Muscle of leg (tissue), 11 donors: ENCODE measurements around the gene OST4. TPM values are rescaled to one million over a fixed set of nuclear protein-coding genes. Genes with fewer than 3 reads are reported as not detected.
A peak's percentile ranks its signal among the peaks of the same experiment; 100 is the strongest.

Source experiments
- DNase-seq: peaks from one replicate; pipeline ENCODE4 v3.0.0; 2013
- H3K27ac ChIP-seq: one replicate; pipeline ENCODE4 v1.5.1; 2013; ENCODE audit warnings: mild to moderate bottlenecking, low read length, control low read depth
- H3K27me3 ChIP-seq: one replicate; pipeline ENCODE4 v1.6.1; 2013; ENCODE audit warnings: low read length; ENCODE audit not compliant: control insufficient read depth, insufficient read depth
- H3K36me3 ChIP-seq: one replicate; pipeline ENCODE4 v1.6.1; 2013; ENCODE audit warnings: low read length; ENCODE audit not compliant: control insufficient read depth, insufficient read depth
- H3K4me1 ChIP-seq: one replicate; pipeline ENCODE4 v1.6.1; 2013; ENCODE audit warnings: low read length; ENCODE audit not compliant: control insufficient read depth, insufficient read depth
- H3K4me3 ChIP-seq: one replicate; pipeline ENCODE4 v1.5.1; 2013; ENCODE audit warnings: low read length, control low read depth
- H3K9me3 ChIP-seq: replicated peaks from 2 replicates; pipeline ENCODE4 v1.6.1; 2013; ENCODE audit warnings: low read depth, low read length; ENCODE audit not compliant: control insufficient read depth
- WGBS: methylation state at CpG from one replicate; pipeline ENCODE4 v1.1.5; 2013; ENCODE audit warnings: missing lambda C conversion rate; ENCODE audit not compliant: insufficient coverage; 5-methylcytosine and 5-hydroxymethylcytosine counted together
- polyA plus RNA-seq, 8 donors: library from polyadenylated mRNA; unstranded; fragments of 120-200 nt; gene quantifications; one replicate each; pipeline versions ENCODE4 v1.2.1 to v1.2.3, GENCODE V29; 2013; ENCODE audit warnings: inconsistent platforms in 1 of 8, low replicate concordance in 1 of 8; ENCODE audit not compliant: insufficient read length in 8 of 8, insufficient read depth in 1 of 8
- total RNA-seq: library from RNA; stranded (reverse); fragments of 120-200 nt; gene quantifications from one replicate; pipeline ENCODE4 v1.2.4, GENCODE V29; 2013

OST4 gene
- total and polyA plus RNA-seq, 9 donors: 216 to 376 (median 257) TPM

DNA sequence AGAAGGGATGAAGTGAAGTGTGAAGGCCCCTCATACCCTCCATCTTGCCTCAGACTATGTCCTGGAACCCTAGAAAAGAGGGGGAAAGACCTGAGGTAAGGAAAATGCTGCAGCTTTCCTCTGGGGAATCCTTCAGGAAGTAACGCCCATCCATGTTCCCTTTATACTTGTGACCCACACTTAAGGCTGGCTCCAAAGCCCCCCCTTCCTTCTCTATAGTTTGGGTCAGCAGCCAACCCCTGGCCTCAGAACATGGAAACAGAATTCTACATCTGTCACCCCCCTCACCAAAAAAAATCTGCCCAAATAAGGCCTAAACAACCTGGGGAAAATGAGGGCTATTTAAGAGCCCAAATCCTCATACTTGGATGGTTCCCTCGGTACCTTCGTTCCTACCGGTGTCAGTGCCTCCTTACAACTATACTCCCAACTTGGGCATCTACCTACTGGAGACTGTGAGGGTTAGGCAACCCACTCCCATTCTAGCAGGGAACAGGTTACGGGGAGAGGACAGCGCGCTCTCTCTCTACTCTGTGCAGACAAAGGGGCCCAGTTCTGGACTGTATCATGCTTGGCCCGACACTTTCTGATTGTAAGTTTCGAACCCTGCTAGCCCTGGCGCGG lies 689 bp downstream of the OST4 start:
- peak overlapping the region; percentile 75 for H3K27ac ChIP-seq
- peaks cover 26% of the 10 kb centered on the region for H3K36me3 ChIP-seq
- 4% methylated on average over 8 of the region's 11 CpGs for WGBS
- H3K9me3 ChIP-seq: no peaks in the 10 kb centered on the region
- peak overlapping the region; percentile 59 for H3K4me3 ChIP-seq
- H3K27me3 ChIP-seq: no peaks in the 10 kb centered on the region
- peaks cover 54% of the 10 kb centered on the region for H3K4me1 ChIP-seq
- DNase-seq: no peak

DNA sequence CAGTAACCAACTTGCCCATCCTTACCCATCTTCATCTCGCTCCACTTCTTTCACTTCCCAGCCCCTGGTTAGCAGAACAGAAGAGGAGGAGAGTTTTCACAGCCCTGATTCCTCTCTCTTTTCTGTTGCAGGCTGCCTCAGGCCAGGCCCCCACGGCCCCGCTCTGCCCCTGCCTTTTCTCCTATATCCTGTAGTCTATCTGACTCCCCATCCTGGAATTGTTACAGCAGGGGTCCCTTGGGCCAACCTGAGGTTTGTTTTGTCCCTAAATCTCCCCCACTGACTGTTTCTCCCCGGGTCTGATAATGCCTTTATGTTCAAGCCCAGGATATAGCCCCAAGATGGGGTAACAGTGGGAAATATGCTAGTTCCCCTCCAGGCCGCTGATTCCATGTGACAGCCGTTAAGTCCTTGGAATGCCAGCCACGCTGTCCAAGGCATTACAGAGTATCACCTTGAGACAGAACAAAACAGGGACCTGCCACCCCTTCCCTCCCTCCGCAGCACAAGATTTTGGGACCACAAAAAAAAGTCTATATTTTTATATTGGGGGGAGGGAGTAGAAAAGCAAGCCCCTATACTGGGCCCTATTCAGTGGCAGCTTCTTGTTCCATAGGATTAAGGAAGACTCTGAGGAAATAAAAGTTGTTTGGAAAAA lies 1.4 kb downstream of the OST4 start:
- DNase-seq: no peak
- H3K36me3 ChIP-seq: peaks cover 27% of the 10 kb centered on the region
- peaks cover 48% of the 10 kb centered on the region for H3K4me1 ChIP-seq
- H3K4me3 ChIP-seq: peak overlapping the region; percentile 59
- no peaks in the 10 kb centered on the region for H3K9me3 ChIP-seq
- H3K27ac ChIP-seq: no peak overlapping the region
- H3K27me3 ChIP-seq: no peaks in the 10 kb centered on the region
- 60% methylated on average over 3 of the region's 8 CpGs for WGBS

DNA sequence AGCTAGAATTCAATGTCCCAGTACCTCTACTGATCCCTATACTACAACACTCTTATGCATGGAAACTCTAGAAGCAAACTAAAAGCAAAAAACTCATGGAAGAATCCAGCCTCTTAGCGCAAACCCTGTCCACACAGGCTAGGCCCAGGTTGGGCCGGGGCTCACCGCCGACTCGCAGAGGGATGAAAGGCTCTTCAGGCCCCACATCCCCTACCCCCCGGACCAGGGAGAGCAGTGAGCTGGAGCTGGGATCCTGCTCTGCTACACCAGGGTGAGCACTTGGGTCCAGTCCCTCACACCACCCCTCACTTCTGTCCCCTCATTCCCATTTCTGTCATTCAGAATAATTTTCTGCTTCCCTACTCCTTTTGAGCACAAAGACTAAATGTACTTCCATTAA lies 2.0 kb downstream of the OST4 start:
- 95% methylated on average over 6 of the region's 6 CpGs for WGBS
- Histone ChIP-seq H3K4me1 (peaks cover 41% of the 10 kb centered on the region), H3K27me3 (no peaks in the 10 kb centered on the region), H3K9me3 (no peaks in the 10 kb centered on the region), H3K27ac (no peak overlapping the region), H3K36me3 (peaks cover 30% of the 10 kb centered on the region), H3K4me3 (no peak overlapping the region)
- DNase-seq: no peak

DNA sequence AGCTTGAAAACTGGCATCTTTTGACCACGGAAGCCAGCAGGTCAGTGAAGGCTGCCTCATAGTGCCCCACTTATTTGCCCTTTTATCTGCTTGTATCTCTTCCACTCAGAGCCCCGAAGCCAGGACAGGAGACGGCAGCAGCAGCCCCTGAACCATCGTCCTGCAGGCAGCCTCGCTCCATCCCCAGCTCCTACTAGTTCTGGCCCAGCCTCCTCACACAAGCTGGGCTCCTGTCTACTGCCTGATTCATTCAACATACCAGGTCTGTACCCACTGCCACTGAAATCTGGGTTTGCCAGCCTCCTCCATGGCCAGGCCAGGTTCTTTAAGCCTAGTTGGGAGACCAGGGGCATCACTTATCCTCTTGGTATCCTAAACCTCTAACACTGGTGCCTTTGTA lies 4.1 kb downstream of the OST4 start:
- Histone ChIP-seq H3K4me1 (peaks cover 23% of the 10 kb centered on the region), H3K27me3 (no peaks in the 10 kb centered on the region), H3K27ac (no peak overlapping the region), H3K36me3 (peaks cover 30% of the 10 kb centered on the region), H3K4me3 (no peak overlapping the region), H3K9me3 (no peaks in the 10 kb centered on the region)
- WGBS: 94% methylated on average over 4 of the region's 5 CpGs
- DNase-seq: no peak

DNA sequence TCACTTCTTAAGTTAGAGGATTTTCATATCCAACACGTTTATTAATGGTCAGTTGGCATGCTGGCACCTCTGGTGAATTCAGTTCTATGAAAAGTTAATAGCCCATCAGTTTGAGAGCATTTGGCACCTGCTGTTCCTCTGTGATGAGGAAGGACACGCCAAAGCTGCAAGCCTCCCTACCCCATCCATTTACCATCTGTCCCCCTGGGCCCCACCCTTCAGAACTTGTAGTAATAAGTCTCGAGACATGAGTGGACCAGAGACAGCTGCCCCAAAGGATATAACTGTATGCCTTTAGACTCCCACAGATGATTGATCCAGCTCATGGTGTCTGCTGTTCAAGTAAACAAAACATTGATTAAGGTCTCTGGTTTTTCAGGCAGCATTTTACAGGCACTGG lies 6.3 kb downstream of the OST4 start:
- Histone ChIP-seq H3K27me3 (no peaks in the 10 kb centered on the region), H3K4me1 (peaks cover 10% of the 10 kb centered on the region), H3K27ac (no peak overlapping the region), H3K9me3 (no peaks in the 10 kb centered on the region), H3K36me3 (peaks cover 36% of the 10 kb centered on the region), H3K4me3 (no peak overlapping the region)
- 90% methylated on average over 2 of the region's 3 CpGs for WGBS
- no peak for DNase-seq

DNA sequence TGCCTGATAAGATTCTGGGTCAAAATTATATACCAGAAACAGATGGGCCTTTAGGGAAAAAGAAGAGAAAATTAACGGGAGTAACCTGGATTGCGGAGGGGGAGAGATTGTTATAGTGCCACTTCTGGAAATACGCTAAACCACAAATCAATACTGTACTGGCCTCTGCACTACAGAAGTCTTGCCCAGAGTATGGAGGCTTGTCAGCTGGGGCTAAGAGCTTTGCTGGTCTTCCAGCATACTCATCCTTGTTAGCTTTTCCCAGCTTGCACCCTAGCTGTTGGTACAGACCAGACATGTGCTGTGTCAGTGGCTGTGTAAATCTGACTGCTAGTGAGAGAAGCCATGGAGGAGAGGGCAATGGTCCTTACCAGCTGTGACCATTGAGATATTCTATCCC lies 11.1 kb downstream of the OST4 start:
- Histone ChIP-seq H3K4me3 (no peak overlapping the region), H3K36me3 (peaks cover 57% of the 10 kb centered on the region), H3K9me3 (no peaks in the 10 kb centered on the region), H3K4me1 (no peaks in the 10 kb centered on the region), H3K27ac (no peak overlapping the region), H3K27me3 (no peaks in the 10 kb centered on the region)
- WGBS: 100% methylated on average over 1 of the region's 3 CpGs
- DNase-seq: no peak

DNA sequence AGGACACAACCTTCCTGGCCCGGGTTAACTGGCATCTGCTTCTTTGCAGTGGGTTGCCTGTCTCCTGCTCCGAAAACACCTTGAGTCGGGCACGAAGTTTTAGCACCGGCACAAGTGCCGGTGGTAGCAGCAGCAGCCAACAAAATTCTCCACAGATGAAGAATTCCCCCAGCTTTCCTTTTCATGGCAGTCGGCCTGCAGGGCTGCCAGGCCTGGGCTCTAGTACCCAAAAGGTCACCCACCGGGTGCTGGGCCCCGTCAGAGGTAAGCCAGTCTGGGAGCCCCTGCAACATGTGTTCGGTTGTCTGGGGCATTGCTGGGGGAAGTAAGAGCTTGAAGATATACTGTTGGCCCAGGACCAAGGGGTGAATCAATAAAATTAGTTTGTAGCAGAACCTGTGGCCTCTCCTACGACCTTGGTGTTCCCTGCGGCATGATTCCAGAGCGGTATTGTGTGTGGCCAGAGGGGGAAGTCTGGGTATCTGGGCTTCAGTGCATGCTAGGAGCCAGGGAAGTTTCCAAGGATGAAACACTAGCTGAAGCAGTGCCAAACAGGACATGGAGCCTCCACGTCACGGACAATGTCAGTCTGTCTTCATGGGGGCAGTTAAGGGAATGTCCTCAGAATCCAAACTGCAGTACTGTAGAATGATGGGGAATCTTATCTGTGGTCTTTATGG lies 12.2 kb downstream of the OST4 start:
- 84% methylated on average over 14 of the region's 15 CpGs for WGBS
- DNase-seq: no peak
- Histone ChIP-seq H3K4me3 (no peak overlapping the region), H3K27me3 (no peaks in the 10 kb centered on the region), H3K4me1 (no peaks in the 10 kb centered on the region), H3K36me3 (peaks cover 63% of the 10 kb centered on the region), H3K9me3 (no peaks in the 10 kb centered on the region), H3K27ac (no peak overlapping the region)

DNA sequence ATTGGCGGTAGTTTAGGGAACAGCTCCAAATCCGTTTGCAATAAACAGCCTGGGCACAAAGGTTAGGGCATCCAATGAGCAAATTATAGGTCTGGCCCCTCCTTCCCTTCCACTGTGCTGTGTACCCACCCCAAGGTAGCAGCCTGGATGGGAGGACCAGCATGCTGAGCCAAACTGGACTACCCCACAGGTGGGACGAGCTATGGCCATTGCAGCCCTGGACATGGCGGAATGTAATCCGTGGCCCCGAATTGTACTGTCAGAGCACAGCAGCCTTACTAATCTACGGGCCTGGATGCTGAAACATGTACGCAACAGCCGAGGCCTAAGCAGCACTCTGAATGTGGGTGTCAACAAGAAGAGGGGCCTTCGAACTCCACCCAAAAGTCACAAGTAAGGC lies 13.2 kb downstream of the OST4 start:
- no peak overlapping the region for H3K4me3 ChIP-seq
- 85% methylated on average over 8 of the region's 10 CpGs for WGBS
- H3K9me3 ChIP-seq: no peaks in the 10 kb centered on the region
- DNase-seq: no peak
- no peaks in the 10 kb centered on the region for H3K27me3 ChIP-seq
- no peak overlapping the region for H3K27ac ChIP-seq
- H3K36me3 ChIP-seq: peaks cover 73% of the 10 kb centered on the region
- no peaks in the 10 kb centered on the region for H3K4me1 ChIP-seq

DNA sequence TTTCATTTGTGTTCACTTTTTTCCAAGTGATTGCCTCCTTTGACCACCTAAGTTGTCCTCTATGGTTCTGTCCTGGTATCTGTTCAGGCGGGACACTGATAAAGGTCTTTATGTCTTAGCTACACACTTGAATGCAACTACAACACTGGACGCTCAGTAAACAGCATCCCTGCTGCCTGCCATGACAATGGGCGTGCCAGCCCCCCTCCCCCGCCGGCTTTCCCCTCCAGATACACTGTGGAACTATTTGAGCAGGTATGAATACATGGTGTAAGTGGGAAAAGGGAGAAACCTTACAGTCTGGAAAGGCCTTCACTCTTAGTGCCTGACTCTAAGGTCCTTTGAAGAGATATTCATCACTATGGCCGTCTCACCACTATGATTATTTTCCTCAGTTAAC lies 14.3 kb downstream of the OST4 start:
- no peak for DNase-seq
- Histone ChIP-seq H3K9me3 (no peaks in the 10 kb centered on the region), H3K36me3 (peaks cover 78% of the 10 kb centered on the region), H3K4me3 (no peak overlapping the region), H3K27ac (no peak overlapping the region), H3K4me1 (peaks cover 2% of the 10 kb centered on the region), H3K27me3 (no peaks in the 10 kb centered on the region)
- 100% methylated on average over 1 of the region's 6 CpGs for WGBS

DNA sequence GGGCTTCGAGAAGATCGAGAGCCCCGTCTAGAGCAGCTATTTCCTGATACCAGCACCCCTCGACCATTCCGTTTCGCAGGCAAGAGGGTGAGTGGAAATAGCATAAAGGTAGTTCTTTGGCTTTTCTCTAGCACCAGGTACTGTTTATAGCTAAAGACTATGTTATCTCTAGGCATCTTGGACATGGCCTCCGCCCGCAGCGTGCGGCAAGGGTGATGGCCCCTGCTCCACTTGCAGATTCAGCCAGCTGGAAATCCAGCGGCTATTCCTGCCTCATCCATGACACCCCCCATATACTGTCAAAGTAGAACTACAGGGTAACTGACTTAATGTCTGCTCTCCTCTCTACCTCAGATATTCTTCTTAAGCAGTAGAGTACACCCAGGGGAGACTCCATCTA lies 16.7 kb downstream of the OST4 start:
- Histone ChIP-seq H3K4me1 (peaks cover 7% of the 10 kb centered on the region), H3K27ac (no peak overlapping the region), H3K4me3 (no peak overlapping the region), H3K36me3 (peaks cover 68% of the 10 kb centered on the region), H3K27me3 (no peaks in the 10 kb centered on the region), H3K9me3 (no peaks in the 10 kb centered on the region)
- WGBS: 97% methylated on average over 8 of the region's 11 CpGs
- DNase-seq: no peak
